Measurements from ENCODE around the gene CA10.

Gene CA10

GRCh38 chr17:51999654-52000053 is 158.9 kb downstream of the CA10 start:
- H4K8ac ChIP-seq (ENCODE audit: low read depth, low read length), result no peak overlapping the region
- no peak overlapping the region for H3K23ac ChIP-seq (ENCODE audit: low read depth, low read length, poor library complexity)
- no peak overlapping the region for H3K4ac ChIP-seq (ENCODE audit: low read length)
- H3K27me3 ChIP-seq (ENCODE audit: control insufficient read depth in 3 of 3, insufficient read depth in 3 of 3, low read depth in 1 of 3, low read length in 3 of 3), result no peaks in the 10 kb centered on the region
- no peak overlapping the region for H3K18ac ChIP-seq (ENCODE audit: low read length)
- no peak overlapping the region for H2BK5ac ChIP-seq (ENCODE audit: low read length)
- H3K27ac ChIP-seq (replicated peaks; ENCODE audit: low read length), result no peak overlapping the region
- no peak overlapping the region for H3K9ac ChIP-seq (ENCODE audit: low read depth, low read length, poor library complexity)
- no peak for DNase-seq (ENCODE audit: low spot score)
- no peak overlapping the region for H2BK12ac ChIP-seq (ENCODE audit: low read length)
- no peak overlapping the region for H2AK5ac ChIP-seq (ENCODE audit: low read depth, low read length)
- H2BK120ac ChIP-seq (ENCODE audit: low read depth, low read length), result no peak overlapping the region
- no peak overlapping the region for H3K4me2 ChIP-seq (ENCODE audit: insufficient read depth, low read length, poor library complexity, severe bottlenecking)
- H2BK15ac ChIP-seq (ENCODE audit: low read length), result no peak overlapping the region
- H3K14ac ChIP-seq (ENCODE audit: low read length), result no peak overlapping the region
- H3K36me3 ChIP-seq (replicated peaks in 1 of 2; ENCODE audit: control insufficient read depth in 2 of 2, insufficient read depth in 2 of 2, low read length in 2 of 2), result no peaks in the 10 kb centered on the region
- no peak overlapping the region for H4K91ac ChIP-seq (ENCODE audit: low read depth, low read length, poor library complexity)
- no peak overlapping the region for H2AFZ ChIP-seq (ENCODE audit: low read length)
- H3K4me1 ChIP-seq (ENCODE audit: control insufficient read depth in 2 of 2, insufficient read depth in 1 of 2, low read depth in 1 of 2, low read length in 2 of 2), result no peaks in the 10 kb centered on the region
- H3K4me3 ChIP-seq (ENCODE audit: low read length in 2 of 2), result no peak overlapping the region
- no peaks in the 10 kb centered on the region for H3K9me3 ChIP-seq (replicated peaks in 1 of 2; ENCODE audit: control insufficient read depth in 2 of 2, insufficient read depth in 1 of 2, low read depth in 1 of 2, low read length in 2 of 2)
- H3K79me1 ChIP-seq (ENCODE audit: low read depth, low read length), result no peaks in the 10 kb centered on the region
- WGBS, 2 donors (ENCODE audit: extremely low coverage in 2 of 2, insufficient read length in 2 of 2, insufficient replicate concordance in 1 of 2), result no CpG with 5 or more reads among the region's 3 CpGs

GRCh38 chr17:51997723-51998122 is 160.8 kb downstream of the CA10 start:
- no peak overlapping the region for H2BK15ac ChIP-seq (ENCODE audit: low read length)
- no peak overlapping the region for H3K18ac ChIP-seq (ENCODE audit: low read length)
- H3K4me1 ChIP-seq (ENCODE audit: control insufficient read depth in 2 of 2, insufficient read depth in 1 of 2, low read depth in 1 of 2, low read length in 2 of 2), result no peaks in the 10 kb centered on the region
- no peak overlapping the region for H2AK5ac ChIP-seq (ENCODE audit: low read depth, low read length)
- H3K79me1 ChIP-seq (ENCODE audit: low read depth, low read length), result no peaks in the 10 kb centered on the region
- WGBS, 2 donors (ENCODE audit: extremely low coverage in 2 of 2, insufficient read length in 2 of 2, insufficient replicate concordance in 1 of 2), result no CpG with 5 or more reads among the region's 2 CpGs
- no peak overlapping the region for H3K4me3 ChIP-seq (ENCODE audit: low read length in 2 of 2)
- no peak overlapping the region for H2BK120ac ChIP-seq (ENCODE audit: low read depth, low read length)
- DNase-seq (ENCODE audit: low spot score), result no peak
- no peaks in the 10 kb centered on the region for H3K27me3 ChIP-seq (ENCODE audit: control insufficient read depth in 3 of 3, insufficient read depth in 3 of 3, low read depth in 1 of 3, low read length in 3 of 3)
- no peak overlapping the region for H3K27ac ChIP-seq (replicated peaks; ENCODE audit: low read length)
- no peak overlapping the region for H2BK5ac ChIP-seq (ENCODE audit: low read length)
- no peak overlapping the region for H3K23ac ChIP-seq (ENCODE audit: low read depth, low read length, poor library complexity)
- no peak overlapping the region for H3K4me2 ChIP-seq (ENCODE audit: insufficient read depth, low read length, poor library complexity, severe bottlenecking)
- H3K36me3 ChIP-seq (replicated peaks in 1 of 2; ENCODE audit: control insufficient read depth in 2 of 2, insufficient read depth in 2 of 2, low read length in 2 of 2), result no peaks in the 10 kb centered on the region
- H2BK12ac ChIP-seq (ENCODE audit: low read length), result no peak overlapping the region
- no peak overlapping the region for H2AFZ ChIP-seq (ENCODE audit: low read length)
- no peaks in the 10 kb centered on the region for H3K9me3 ChIP-seq (replicated peaks in 1 of 2; ENCODE audit: control insufficient read depth in 2 of 2, insufficient read depth in 1 of 2, low read depth in 1 of 2, low read length in 2 of 2)
- H4K8ac ChIP-seq (ENCODE audit: low read depth, low read length), result no peak overlapping the region
- no peak overlapping the region for H3K4ac ChIP-seq (ENCODE audit: low read length)
- H4K91ac ChIP-seq (ENCODE audit: low read depth, low read length, poor library complexity), result no peak overlapping the region
- no peak overlapping the region for H3K9ac ChIP-seq (ENCODE audit: low read depth, low read length, poor library complexity)
- no peak overlapping the region for H3K14ac ChIP-seq (ENCODE audit: low read length)

GRCh38 chr17:51995797-51996403 is 162.6 kb downstream of the CA10 start:
- Histone ChIP-seq H3K4me1 (ENCODE audit: control insufficient read depth in 2 of 2, insufficient read depth in 1 of 2, low read depth in 1 of 2, low read length in 2 of 2) (no peaks in the 10 kb centered on the region), H3K27ac (replicated peaks; ENCODE audit: low read length) (no peak overlapping the region), H3K36me3 (replicated peaks in 1 of 2; ENCODE audit: control insufficient read depth in 2 of 2, insufficient read depth in 2 of 2, low read length in 2 of 2) (no peaks in the 10 kb centered on the region), H3K4ac (ENCODE audit: low read length) (no peak overlapping the region), H2BK12ac (ENCODE audit: low read length) (no peak overlapping the region), H3K4me3 (ENCODE audit: low read length in 2 of 2) (no peak overlapping the region), H3K27me3 (ENCODE audit: control insufficient read depth in 3 of 3, insufficient read depth in 3 of 3, low read depth in 1 of 3, low read length in 3 of 3) (no peaks in the 10 kb centered on the region), H3K14ac (ENCODE audit: low read length) (no peak overlapping the region), H2BK15ac (ENCODE audit: low read length) (no peak overlapping the region), H3K9me3 (replicated peaks in 1 of 2; ENCODE audit: control insufficient read depth in 2 of 2, insufficient read depth in 1 of 2, low read depth in 1 of 2, low read length in 2 of 2) (no peaks in the 10 kb centered on the region), H4K91ac (ENCODE audit: low read depth, low read length, poor library complexity) (no peak overlapping the region), H2AK5ac (ENCODE audit: low read depth, low read length) (no peak overlapping the region), H3K23ac (ENCODE audit: low read depth, low read length, poor library complexity) (no peak overlapping the region), H3K9ac (ENCODE audit: low read depth, low read length, poor library complexity) (no peak overlapping the region), H3K4me2 (ENCODE audit: insufficient read depth, low read length, poor library complexity, severe bottlenecking) (no peak overlapping the region), H2BK5ac (ENCODE audit: low read length) (no peak overlapping the region), H2BK120ac (ENCODE audit: low read depth, low read length) (no peak overlapping the region), H3K79me1 (ENCODE audit: low read depth, low read length) (no peaks in the 10 kb centered on the region), H2AFZ (ENCODE audit: low read length) (no peak overlapping the region), H3K18ac (ENCODE audit: low read length) (no peak overlapping the region), H4K8ac (ENCODE audit: low read depth, low read length) (no peak overlapping the region)
- DNase-seq (ENCODE audit: low spot score), result no peak

- Histone ChIP-seq H2BK15ac (ENCODE audit: low read length) (no peak overlapping the region), H3K23ac (ENCODE audit: low read depth, low read length, poor library complexity) (no peak overlapping the region), H3K79me1 (ENCODE audit: low read depth, low read length) (no peaks in the 10 kb centered on the region), H3K27ac (replicated peaks; ENCODE audit: low read length) (no peak overlapping the region), H2BK12ac (ENCODE audit: low read length) (no peak overlapping the region), H3K18ac (ENCODE audit: low read length) (no peak overlapping the region), H3K9me3 (replicated peaks in 1 of 2; ENCODE audit: control insufficient read depth in 2 of 2, insufficient read depth in 1 of 2, low read depth in 1 of 2, low read length in 2 of 2) (no peaks in the 10 kb centered on the region), H3K4ac (ENCODE audit: low read length) (no peak overlapping the region), H4K91ac (ENCODE audit: low read depth, low read length, poor library complexity) (no peak overlapping the region), H3K36me3 (replicated peaks in 1 of 2; ENCODE audit: control insufficient read depth in 2 of 2, insufficient read depth in 2 of 2, low read length in 2 of 2) (no peaks in the 10 kb centered on the region), H4K8ac (ENCODE audit: low read depth, low read length) (no peak overlapping the region), H2AK5ac (ENCODE audit: low read depth, low read length) (no peak overlapping the region), H3K4me3 (ENCODE audit: low read length in 2 of 2) (no peak overlapping the region), H2AFZ (ENCODE audit: low read length) (no peak overlapping the region), H2BK5ac (ENCODE audit: low read length) (no peak overlapping the region), H2BK120ac (ENCODE audit: low read depth, low read length) (no peak overlapping the region), H3K27me3 (ENCODE audit: control insufficient read depth in 3 of 3, insufficient read depth in 3 of 3, low read depth in 1 of 3, low read length in 3 of 3) (no peaks in the 10 kb centered on the region), H3K4me2 (ENCODE audit: insufficient read depth, low read length, poor library complexity, severe bottlenecking) (no peak overlapping the region), H3K14ac (ENCODE audit: low read length) (no peak overlapping the region), H3K9ac (ENCODE audit: low read depth, low read length, poor library complexity) (no peak overlapping the region), H3K4me1 (ENCODE audit: control insufficient read depth in 2 of 2, insufficient read depth in 1 of 2, low read depth in 1 of 2, low read length in 2 of 2) (no peaks in the 10 kb centered on the region)
- no peak for DNase-seq (ENCODE audit: low spot score)
- no CpG with 5 or more reads among the region's 8 CpGs for WGBS, 2 donors (ENCODE audit: extremely low coverage in 2 of 2, insufficient read length in 2 of 2, insufficient replicate concordance in 1 of 2)
These were observed 165.6 kb downstream of the CA10 start for GRCh38 chr17:51992864-51993416.
